ENCODE data around the gene YIF1B.

DNA sequence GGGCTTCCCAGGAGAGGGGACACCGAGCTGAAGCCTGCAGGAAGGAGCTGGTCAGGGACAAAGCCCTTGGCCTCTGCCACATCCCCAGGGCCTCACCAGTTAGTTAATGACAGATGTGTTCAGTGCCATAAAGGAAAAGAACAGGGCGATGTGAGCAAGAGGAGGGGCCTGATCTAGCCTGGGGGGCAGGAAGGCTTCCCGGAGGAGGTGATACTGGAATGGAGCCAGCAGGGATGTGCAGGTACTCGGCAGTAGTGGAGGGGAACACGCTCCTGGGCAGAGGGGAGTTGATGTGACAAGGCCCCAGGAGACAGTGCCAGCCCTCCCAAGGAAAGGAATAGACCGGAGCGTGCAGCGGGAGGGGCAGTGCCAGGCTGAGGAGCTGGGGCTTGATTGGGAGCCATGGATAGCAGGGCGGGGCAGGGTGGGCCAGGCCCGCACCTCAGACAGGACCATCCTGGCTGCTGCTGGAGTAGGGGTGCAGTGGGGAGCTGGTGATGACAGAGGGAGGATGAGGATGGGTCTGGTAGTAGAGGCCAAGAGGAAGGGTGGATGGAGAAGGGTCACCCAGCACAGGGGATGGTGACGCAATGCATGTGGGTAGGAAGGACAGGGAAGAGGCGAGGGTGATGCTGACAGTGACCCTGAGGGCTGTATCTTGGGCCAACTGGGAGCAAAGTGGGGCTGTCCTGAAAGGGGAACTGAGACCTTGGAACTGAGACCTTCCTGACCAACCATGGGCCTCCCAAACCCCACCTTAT lies 7.6 kb downstream of the YIF1B start:
- no peak for TF ChIP-seq EZH2 (IDR thresholded peaks at IDR 0.05)
- TF ChIP-seq POLR2AphosphoS5 (IDR thresholded peaks at IDR 0.05; ENCODE audit: borderline replicate concordance, low read depth, low read length), result no peak

Data from SK-N-MC (cell line).